Mesendoderm (in vitro differentiated cells): ENCODE data around the gene FGG.
"Not testable (repeated sequence)": the region's sequence is repeated elsewhere in the genome, so short reads cannot be mapped to it uniquely, and the experiment has no call there.

Experiments used
- DNase-seq: peaks from one replicate; pipeline ENCODE4 v3.0.0; 2013
- H2AK5ac ChIP-seq: 2 replicates; pipeline ENCODE4 v1.6.1; 2013; ENCODE audit warnings: low read length, inconsistent platforms
- H2BK120ac ChIP-seq: 2 replicates; pipeline ENCODE4 v1.6.1; 2013; ENCODE audit warnings: low read depth, mild to moderate bottlenecking, low read length, moderate library complexity, mixed read lengths
- H2BK15ac ChIP-seq: replicated peaks from 2 replicates; pipeline ENCODE4 v1.6.1; 2013; ENCODE audit warnings: low read depth, mild to moderate bottlenecking, moderate library complexity
- H2BK5ac ChIP-seq: 2 replicates; pipeline ENCODE4 v1.6.1; 2013; ENCODE audit warnings: low read length, inconsistent platforms
- H3K18ac ChIP-seq: 2 replicates; pipeline ENCODE4 v1.6.1; 2013; ENCODE audit warnings: mild to moderate bottlenecking, low read length, mixed read lengths
- H3K23ac ChIP-seq: one replicate; pipeline ENCODE4 v1.6.1; 2013; ENCODE audit warnings: low read length
- H3K27ac ChIP-seq: 2 replicates; pipeline ENCODE4 v1.5.1; 2013; ENCODE audit warnings: low read depth, mild to moderate bottlenecking, inconsistent platforms, low read length, moderate library complexity
- H3K27me3 ChIP-seq: 2 replicates; pipeline ENCODE4 v1.6.1; 2013; ENCODE audit warnings: low read length, control low read depth, mild to moderate bottlenecking, inconsistent platforms; ENCODE audit not compliant: insufficient read depth, poor library complexity
- H3K36me3 ChIP-seq: 2 replicates; pipeline ENCODE4 v1.6.1; 2013; ENCODE audit warnings: low read length, inconsistent platforms; ENCODE audit not compliant: control insufficient read depth, insufficient read depth
- H3K4ac ChIP-seq: one replicate; pipeline ENCODE4 v1.6.1; 2013; ENCODE audit warnings: low read depth, mild to moderate bottlenecking, low read length, moderate library complexity
- H3K4me1 ChIP-seq: 2 replicates; pipeline ENCODE4 v1.6.1; 2013; ENCODE audit warnings: low read depth, low read length, inconsistent platforms; ENCODE audit not compliant: control insufficient read depth
- H3K4me2 ChIP-seq: 2 replicates; pipeline ENCODE4 v1.6.1; 2013; ENCODE audit warnings: low read length
- H3K4me3 ChIP-seq: 2 replicates; pipeline ENCODE4 v1.5.1; 2013; ENCODE audit warnings: mild to moderate bottlenecking, low read length
- H3K56ac ChIP-seq: one replicate; pipeline ENCODE4 v1.6.1; 2013; ENCODE audit warnings: low read length
- H3K79me1 ChIP-seq: 2 replicates; pipeline ENCODE4 v1.6.1; 2013; ENCODE audit warnings: low read length, inconsistent platforms
- H3K79me2 ChIP-seq: 2 replicates; pipeline ENCODE4 v1.6.1; 2013; ENCODE audit warnings: mild to moderate bottlenecking, low read length; ENCODE audit not compliant: control insufficient read depth, insufficient read depth
- H3K9ac ChIP-seq: 2 replicates; pipeline ENCODE4 v1.6.1; 2013; ENCODE audit warnings: low read length, inconsistent platforms
- H4K5ac ChIP-seq: one replicate; pipeline ENCODE4 v1.6.1; 2013; ENCODE audit warnings: low read length
- H4K8ac ChIP-seq: one replicate; pipeline ENCODE4 v1.6.1; 2013; ENCODE audit warnings: low read depth, mild to moderate bottlenecking, control low read depth, low read length, moderate library complexity
- WGBS: extraction: QIAGEN DNeasy Blood & Tissue Kit; methylation state at CpG from one replicate; pipeline ENCODE4 v1.1.7; 2013; ENCODE audit warnings: low lambda C conversion rate, missing lambda C conversion rate; ENCODE audit not compliant: insufficient coverage; ENCODE audit errors: extremely low coverage; 5-methylcytosine and 5-hydroxymethylcytosine counted together

FGG gene

DNA sequence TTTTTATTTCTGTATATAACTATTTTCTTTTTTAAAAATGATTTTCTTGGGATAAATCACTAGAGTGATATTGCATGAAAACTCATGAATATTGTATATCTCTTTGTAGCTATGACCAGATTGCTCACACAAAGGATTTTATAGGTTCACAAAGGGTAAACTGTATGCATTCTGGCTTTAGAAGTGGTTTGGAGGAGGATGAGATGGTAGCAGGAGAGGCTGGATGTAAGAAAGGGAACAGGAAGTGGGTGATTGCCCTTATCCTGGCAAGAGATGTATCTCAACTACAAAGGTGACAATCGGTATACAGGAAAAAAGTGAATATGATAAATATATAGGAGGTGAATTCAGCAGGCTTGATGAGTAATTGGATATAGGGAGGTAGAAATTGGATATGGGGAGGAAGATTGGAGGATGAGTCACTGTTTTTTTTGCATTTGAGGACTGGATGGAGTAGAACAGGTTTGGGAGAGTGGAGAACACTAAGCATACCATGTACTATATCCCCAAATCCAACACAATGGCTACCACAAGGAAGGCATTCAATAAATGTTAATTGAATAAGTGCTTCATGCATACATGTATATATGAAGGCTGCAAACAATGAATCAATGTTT is 9.9 kb downstream of the FGG start:
- Histone ChIP-seq H3K4me3 (no peak overlapping the region), H2BK5ac (no peak overlapping the region), H2AK5ac (no peak overlapping the region)

GRCh38 chr4:154597798-154598774 is 14.4 kb downstream of the FGG start:
- Histone ChIP-seq H3K27ac (no peak overlapping the region), H3K23ac (no peak overlapping the region), H2BK15ac (no peak overlapping the region), H3K18ac (no peak overlapping the region), H2BK120ac (no peak overlapping the region), H3K36me3 (no peaks in the 10 kb centered on the region), H4K5ac (no peak overlapping the region), H3K79me2 (no peaks in the 10 kb centered on the region), H2AK5ac (no peak overlapping the region), H3K9ac (no peak overlapping the region), H3K56ac (no peak overlapping the region), H2BK5ac (no peak overlapping the region), H3K79me1 (no peaks in the 10 kb centered on the region), H3K4me3 (no peak overlapping the region), H4K8ac (no peak overlapping the region), H3K27me3 (no peaks in the 10 kb centered on the region), H3K4ac (no peak overlapping the region), H3K4me1 (no peaks in the 10 kb centered on the region), H3K4me2 (no peak overlapping the region)
- WGBS, result no CpG with 5 or more reads among the region's 7 CpGs
- DNase-seq, result no peak

More for the DNA sequence above, 9.9 kb downstream of the FGG start:
- no peaks in the 10 kb centered on the region for H3K79me2 ChIP-seq
- no peaks in the 10 kb centered on the region for H3K79me1 ChIP-seq
- H3K56ac ChIP-seq, result no peak overlapping the region
- H3K18ac ChIP-seq, result no peak overlapping the region
- no peak overlapping the region for H2BK15ac ChIP-seq
- H3K23ac ChIP-seq, result no peak overlapping the region
- no peak overlapping the region for H3K4ac ChIP-seq
- no peak overlapping the region for H3K9ac ChIP-seq
- no peak for DNase-seq
- H4K5ac ChIP-seq, result no peak overlapping the region
- H3K27me3 ChIP-seq, result no peaks in the 10 kb centered on the region
- H3K36me3 ChIP-seq, result no peaks in the 10 kb centered on the region
- WGBS, result no CpG with 5 or more reads among the region's 1 CpG
- no peak overlapping the region for H2BK120ac ChIP-seq
- H3K27ac ChIP-seq, result no peak overlapping the region
- H3K4me1 ChIP-seq, result no peaks in the 10 kb centered on the region
- H4K8ac ChIP-seq, result no peak overlapping the region
- H3K4me2 ChIP-seq, result no peak overlapping the region

DNA sequence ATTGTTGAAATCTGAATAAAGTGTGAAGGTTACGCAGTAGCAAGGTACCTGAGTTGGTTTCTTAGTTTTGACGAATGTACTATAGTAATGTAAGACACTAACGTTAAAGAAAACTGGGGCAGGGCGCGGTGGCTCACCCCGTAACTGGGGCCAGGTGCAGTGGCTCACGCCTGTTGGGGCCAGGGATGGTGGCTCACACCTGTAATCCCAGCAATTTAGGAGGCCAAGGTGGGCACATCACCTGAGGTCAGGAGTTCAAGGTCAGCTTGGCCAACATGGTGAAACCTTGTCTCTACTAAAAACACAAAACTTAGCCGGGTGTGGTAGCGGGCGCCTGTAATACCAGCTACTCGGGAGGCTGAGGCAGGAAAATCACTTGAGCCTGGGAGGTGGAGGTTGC is 15.2 kb downstream of the FGG start:
- not testable (repeated sequence) for DNase-seq, H3K79me2 ChIP-seq, H3K36me3 ChIP-seq, H3K27me3 ChIP-seq, H3K56ac ChIP-seq, H3K27ac ChIP-seq, H2BK120ac ChIP-seq, H4K8ac ChIP-seq, H3K4me1 ChIP-seq, H3K9ac ChIP-seq, H3K4me2 ChIP-seq, H2BK15ac ChIP-seq, H3K23ac ChIP-seq, H3K18ac ChIP-seq, H3K4me3 ChIP-seq, H2BK5ac ChIP-seq, H2AK5ac ChIP-seq, H3K4ac ChIP-seq, H3K79me1 ChIP-seq, H4K5ac ChIP-seq
- no CpG with 5 or more reads among the region's 11 CpGs for WGBS

- Histone ChIP-seq H2BK120ac (no peak overlapping the region), H3K23ac (no peak overlapping the region), H3K18ac (no peak overlapping the region), H3K4me2 (no peak overlapping the region), H3K9ac (no peak overlapping the region), H3K27me3 (no peaks in the 10 kb centered on the region), H3K56ac (no peak overlapping the region), H3K79me2 (no peaks in the 10 kb centered on the region), H3K4me1 (no peaks in the 10 kb centered on the region), H3K79me1 (no peaks in the 10 kb centered on the region), H3K36me3 (no peaks in the 10 kb centered on the region), H3K4me3 (no peak overlapping the region), H3K27ac (no peak overlapping the region), H3K4ac (no peak overlapping the region), H2BK15ac (no peak overlapping the region), H2AK5ac (no peak overlapping the region), H4K5ac (no peak overlapping the region), H2BK5ac (no peak overlapping the region), H4K8ac (no peak overlapping the region)
- DNase-seq, result no peak
Observed at GRCh38 chr4:154595807-154596206, 16.6 kb downstream of the FGG start.

GRCh38 chr4:154594343-154594742 is 18.1 kb downstream of the FGG start:
- not testable (repeated sequence) for H3K9ac ChIP-seq, H4K5ac ChIP-seq, H3K36me3 ChIP-seq, H3K4ac ChIP-seq, H3K27me3 ChIP-seq, H3K27ac ChIP-seq, H2BK5ac ChIP-seq, H3K56ac ChIP-seq, DNase-seq, H2BK120ac ChIP-seq, H3K23ac ChIP-seq, H2AK5ac ChIP-seq, H4K8ac ChIP-seq, H3K4me1 ChIP-seq, H2BK15ac ChIP-seq, H3K4me2 ChIP-seq, H3K79me1 ChIP-seq, H3K18ac ChIP-seq, H3K4me3 ChIP-seq, H3K79me2 ChIP-seq
- no CpG with 5 or more reads among the region's 3 CpGs for WGBS
